ENCODE results near the gene NR3C1. TPM values are rescaled to one million over a fixed set of nuclear protein-coding genes. Genes with fewer than 3 reads are reported as not detected.

NR3C1 gene
- total and polyA plus RNA-seq, 2 donors (not counting 1 experiment from before 2014, with no cell fraction given), result 17.6 to 218 TPM

DNA sequence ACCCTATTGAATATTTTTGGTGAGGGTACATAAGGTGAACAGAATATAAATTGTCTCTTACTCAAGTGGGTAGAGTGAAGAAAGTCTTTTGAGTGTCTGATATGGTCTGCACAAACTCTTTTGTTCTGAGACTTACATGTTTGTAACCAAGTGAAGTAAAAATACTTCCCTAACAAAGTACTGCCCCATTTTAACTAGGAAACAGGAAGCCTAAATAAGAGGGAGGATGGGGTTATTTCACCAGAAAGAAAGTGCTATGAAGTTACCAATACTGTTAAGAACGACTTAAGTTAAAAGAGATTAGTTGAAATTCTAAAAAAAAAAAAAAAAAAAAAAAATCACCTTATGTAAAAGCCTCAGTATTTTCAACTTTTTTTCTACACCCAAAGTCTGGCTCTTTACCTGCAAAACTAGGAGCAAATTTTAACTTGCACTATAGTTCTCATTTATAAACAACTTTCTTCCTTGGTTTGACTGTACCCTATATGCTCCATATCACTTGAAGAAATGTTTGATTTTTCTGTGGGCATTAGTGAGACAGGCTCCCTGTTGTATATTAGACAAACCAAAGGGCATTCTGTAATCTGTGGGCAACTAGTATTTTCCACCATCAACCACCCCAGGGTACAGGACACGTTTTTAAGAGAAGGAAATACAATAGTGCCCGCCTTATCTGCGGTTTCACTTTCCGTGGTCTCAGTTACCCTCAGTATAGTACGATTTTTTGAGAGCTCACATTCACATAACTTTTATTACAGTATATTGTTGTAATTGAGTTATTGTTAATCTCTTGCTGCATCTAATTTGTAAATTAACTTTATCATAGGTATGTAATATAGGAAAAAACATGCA is 127.7 kb downstream of the NR3C1 start:
- Histone ChIP-seq H3K27me3 (replicated peaks in 1 of 4; ENCODE audit: control extremely low read depth in 1 of 4, control insufficient read depth in 3 of 4, insufficient read depth in 4 of 4, low read length in 3 of 4) (no peaks in the 10 kb centered on the region), H3K4me2 (replicated peaks; ENCODE audit: low read depth, low read length, poor library complexity, severe bottlenecking) (no peak overlapping the region), H3K4me1 (ENCODE audit: control insufficient read depth in 2 of 2, insufficient read depth in 2 of 2, low read length in 2 of 2) (peaks cover 0 to under 1% of the 10 kb centered on the region in 2 donors), H3K36me3 (replicated peaks in 1 of 2; ENCODE audit: control extremely low read depth in 1 of 2, control insufficient read depth in 1 of 2, extremely low read depth in 1 of 2, insufficient read depth in 2 of 2, low read length in 1 of 2) (peaks cover 10 to 14% of the 10 kb centered on the region in 2 experiments), H4K20me1 (ENCODE audit: control insufficient read depth, insufficient read depth, low read length, poor library complexity, severe bottlenecking) (peaks cover 3% of the 10 kb centered on the region), H3K79me2 (ENCODE audit: control insufficient read depth, insufficient read depth, low read length) (no peaks in the 10 kb centered on the region), H3K9me3 (ENCODE audit: control extremely low read depth in 1 of 3, control insufficient read depth in 2 of 3, insufficient read depth in 1 of 3, low read length in 2 of 3) (no peaks in the 10 kb centered on the region), H3K9ac (ENCODE audit: low read length) (no peak overlapping the region), H2AFZ (ENCODE audit: insufficient read depth, low read depth, low read length, poor library complexity, severe bottlenecking) (no peak overlapping the region), H3K27ac (ENCODE audit: low read length in 2 of 2) (no peak overlapping the region), H3K4me3 (ENCODE audit: control extremely low read depth in 1 of 5, extremely low read depth in 1 of 5, insufficient read depth in 1 of 5, low read depth in 2 of 5, low read length in 4 of 5) (no peak overlapping the region)
- H3K27ac Mint-ChIP-seq, result no peak overlapping the region
- no peak for ATAC-seq (ENCODE audit: low read depth)
- H3K27me3 Mint-ChIP-seq, result no peaks in the 10 kb centered on the region
- H3K4me1 Mint-ChIP-seq, result no peaks in the 10 kb centered on the region
- POLR2A ChIA-PET, result no interaction called here
- intact Hi-C loops (cut with micrococcal nuclease), result no loop called here
- no peak for DNase-seq
- no peaks in the 10 kb centered on the region for H3K9me3 Mint-ChIP-seq (ENCODE audit: insufficient read depth)
- no peak overlapping the region for H3K4me3 Mint-ChIP-seq
- WGBS (ENCODE audit: insufficient coverage), result no CpG with 5 or more reads among the region's 6 CpGs
- no peak for TF ChIP-seq EZH2 (IDR thresholded peaks at IDR 0.05; ENCODE audit: borderline replicate concordance, insufficient read depth, low read depth, low read length, poor library complexity, severe bottlenecking)
- TF ChIP-seq, protein P1, sequence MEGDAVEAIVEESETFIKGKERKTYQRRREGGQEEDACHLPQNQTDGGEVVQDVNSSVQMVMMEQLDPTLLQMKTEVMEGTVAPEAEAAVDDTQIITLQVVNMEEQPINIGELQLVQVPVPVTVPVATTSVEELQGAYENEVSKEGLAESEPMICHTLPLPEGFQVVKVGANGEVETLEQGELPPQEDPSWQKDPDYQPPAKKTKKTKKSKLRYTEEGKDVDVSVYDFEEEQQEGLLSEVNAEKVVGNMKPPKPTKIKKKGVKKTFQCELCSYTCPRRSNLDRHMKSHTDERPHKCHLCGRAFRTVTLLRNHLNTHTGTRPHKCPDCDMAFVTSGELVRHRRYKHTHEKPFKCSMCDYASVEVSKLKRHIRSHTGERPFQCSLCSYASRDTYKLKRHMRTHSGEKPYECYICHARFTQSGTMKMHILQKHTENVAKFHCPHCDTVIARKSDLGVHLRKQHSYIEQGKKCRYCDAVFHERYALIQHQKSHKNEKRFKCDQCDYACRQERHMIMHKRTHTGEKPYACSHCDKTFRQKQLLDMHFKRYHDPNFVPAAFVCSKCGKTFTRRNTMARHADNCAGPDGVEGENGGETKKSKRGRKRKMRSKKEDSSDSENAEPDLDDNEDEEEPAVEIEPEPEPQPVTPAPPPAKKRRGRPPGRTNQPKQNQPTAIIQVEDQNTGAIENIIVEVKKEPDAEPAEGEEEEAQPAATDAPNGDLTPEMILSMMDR (IDR thresholded peaks at IDR 0.05), result no peak
- CTCF ChIA-PET, result no interaction called here

DNA sequence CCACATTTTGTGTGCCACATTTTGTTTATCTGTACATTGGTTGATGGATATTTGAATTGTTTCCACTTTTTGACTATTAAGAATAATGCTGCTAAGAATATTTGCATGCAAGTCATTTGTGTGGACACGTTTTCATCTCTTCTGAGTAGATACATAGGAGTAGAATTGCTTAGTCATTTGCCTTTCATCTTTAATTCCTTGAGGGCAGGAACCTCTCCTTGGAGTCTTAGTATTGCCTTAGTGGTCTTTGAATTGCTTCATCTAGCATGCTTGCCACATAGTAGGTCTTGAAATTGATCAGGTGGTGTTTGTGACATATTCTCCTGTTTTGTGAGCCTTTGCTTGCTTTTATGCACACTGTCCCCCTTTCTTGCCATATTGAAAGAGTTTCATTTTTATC is 128.5 kb downstream of the NR3C1 start:
- no CpG with 5 or more reads among the region's 1 CpG for WGBS (ENCODE audit: insufficient coverage)
- ATAC-seq (ENCODE audit: low read depth) (no peak), DNase-seq (no peak)
- H3K9ac ChIP-seq (ENCODE audit: low read length), result no peak overlapping the region
- ChIA-PET CTCF (no interaction called here), POLR2A (no interaction called here)
- no peaks in the 10 kb centered on the region for H3K27me3 ChIP-seq (replicated peaks in 1 of 4; ENCODE audit: control extremely low read depth in 1 of 4, control insufficient read depth in 3 of 4, insufficient read depth in 4 of 4, low read length in 3 of 4)
- H3K4me3 ChIP-seq (ENCODE audit: control extremely low read depth in 1 of 5, extremely low read depth in 1 of 5, insufficient read depth in 1 of 5, low read depth in 2 of 5, low read length in 4 of 5), result no peak overlapping the region
- no peak overlapping the region for H3K4me3 Mint-ChIP-seq
- no peaks in the 10 kb centered on the region for H3K79me2 ChIP-seq (ENCODE audit: control insufficient read depth, insufficient read depth, low read length)
- H3K27me3 Mint-ChIP-seq, result no peaks in the 10 kb centered on the region
- no peak overlapping the region for H3K27ac Mint-ChIP-seq
- H3K27ac ChIP-seq (ENCODE audit: low read length in 2 of 2), result no peak overlapping the region
- intact Hi-C loops (cut with micrococcal nuclease), result no loop called here
- H3K4me1 Mint-ChIP-seq, result no peaks in the 10 kb centered on the region
- H3K9me3 ChIP-seq (ENCODE audit: control extremely low read depth in 1 of 3, control insufficient read depth in 2 of 3, insufficient read depth in 1 of 3, low read length in 2 of 3), result peaks cover 0 to 3% (median 0%) of the 10 kb centered on the region in 3 donors
- H3K4me1 ChIP-seq (ENCODE audit: control insufficient read depth in 2 of 2, insufficient read depth in 2 of 2, low read length in 2 of 2), result no peaks in the 10 kb centered on the region
- H4K20me1 ChIP-seq (ENCODE audit: control insufficient read depth, insufficient read depth, low read length, poor library complexity, severe bottlenecking), result no peaks in the 10 kb centered on the region
- no peaks in the 10 kb centered on the region for H3K9me3 Mint-ChIP-seq (ENCODE audit: insufficient read depth)
- TF ChIP-seq EZH2 (IDR thresholded peaks at IDR 0.05; ENCODE audit: borderline replicate concordance, insufficient read depth, low read depth, low read length, poor library complexity, severe bottlenecking), result no peak
- TF ChIP-seq, protein P1 (IDR thresholded peaks at IDR 0.05), result no peak
- no peak overlapping the region for H3K4me2 ChIP-seq (replicated peaks; ENCODE audit: low read depth, low read length, poor library complexity, severe bottlenecking)
- H3K36me3 ChIP-seq (replicated peaks in 1 of 2; ENCODE audit: control extremely low read depth in 1 of 2, control insufficient read depth in 1 of 2, extremely low read depth in 1 of 2, insufficient read depth in 2 of 2, low read length in 1 of 2), result peaks cover 10 to 14% of the 10 kb centered on the region in 2 experiments
- H2AFZ ChIP-seq (ENCODE audit: insufficient read depth, low read depth, low read length, poor library complexity, severe bottlenecking), result no peak overlapping the region
